ENCODE measurements around the gene C9orf152. TPM values are rescaled to one million over a fixed set of nuclear protein-coding genes. Genes with fewer than 3 reads are reported as not detected.

The C9orf152 gene
- total and polyA plus RNA-seq, 2 of the 13 experiments (the other 11 are each of a cell fraction or from before 2014, with no cell fraction given): 0.24 to 0.48 TPM

GRCh38 chr9:110175275-110175968 lies 32.5 kb downstream of the C9orf152 start (continued):
- peak; percentile 24; the same call in 1 of the 2 replicates for TF ChIP-seq ELF3 (CRISPR knock-in tag; IDR thresholded peaks at IDR 0.05)
- TF ChIP-seq ZNF652 (CRISPR knock-in tag; IDR thresholded peaks at IDR 0.05; ENCODE audit: borderline replicate concordance, low read depth): peak; percentile 50; the same call in 1 of the 2 replicates
- TF ChIP-seq ZEB1 (IDR thresholded peaks at IDR 0.05; ENCODE audit: insufficient replicate concordance, low read depth): no peak
- peak; percentile 82; the same call in 1 of the 2 replicates for TF ChIP-seq AHDC1 (CRISPR knock-in tag; IDR thresholded peaks at IDR 0.05; ENCODE audit: borderline replicate concordance)
- TF ChIP-seq RERE (CRISPR knock-in tag; IDR thresholded peaks at IDR 0.05; ENCODE audit: low read depth): no peak
- no peak for TF ChIP-seq KAT7 (CRISPR knock-in tag; IDR thresholded peaks at IDR 0.05; ENCODE audit: borderline replicate concordance)
- no peak for TF ChIP-seq BCLAF1 (IDR thresholded peaks at IDR 0.05)
- TF ChIP-seq NR2F1 (CRISPR knock-in tag; IDR thresholded peaks at IDR 0.05): 0 out of 4 replicates have a peak, but pooled peaks of 1 of the 2 experiments have one; percentile 20
- 0 out of 2 replicates have a peak, but pooled peaks have one; percentile 11 for TF ChIP-seq THAP11 (CRISPR knock-in tag; IDR thresholded peaks at IDR 0.05)
- peak; percentile 22; the same call in 1 of the 3 replicates for TF ChIP-seq MXI1 (IDR thresholded peaks at IDR 0.05; ENCODE audit: borderline replicate concordance, low read depth, low read length)
- TF ChIP-seq GFI1 (CRISPR knock-in tag; IDR thresholded peaks at IDR 0.05; ENCODE audit: borderline replicate concordance): peak; percentile 49; the same call in 1 of the 2 replicates
- TF ChIP-seq PITX1 (CRISPR knock-in tag; IDR thresholded peaks at IDR 0.05): 0 out of 2 replicates have a peak, but pooled peaks have one; percentile 4
- peak in 1 of 2 experiments; percentile 59; a peak in 1 of 4 replicates for TF ChIP-seq EP300 (IDR thresholded peaks at IDR 0.05; ENCODE audit: low read depth in 2 of 2, low read length in 2 of 2)
- peak; percentile 28; the same call in 1 of the 2 replicates for TF ChIP-seq EP300 (CRISPR knock-in tag; IDR thresholded peaks at IDR 0.05; ENCODE audit: borderline replicate concordance)

All from HepG2 (cell line).